GM12878 (cell line): ENCODE results near the gene AXIN1. TPM values are rescaled to one million over a fixed set of nuclear protein-coding genes. Genes with fewer than 3 reads are reported as not detected.

ENCODE experiments used
- ATAC-seq: fragments of 200-7000 bp; cut with Tn5 transposase; 3 replicates; pipeline ENCODE4 v1.9.1; 2020; ENCODE audit warnings: mild to moderate bottlenecking, moderate library complexity
- BruUV-seq: library from RNA; stranded (reverse); fragments of 400-500 nt; replicated peaks from 2 replicates; lab custom pipeline; 2021; lab: Mats Ljungman, UMichigan
- CTCF ChIA-PET: fragments of 300-600 bp; sonication (Branson Sonifier 250); formaldehyde crosslinking; extraction: SDS; loops from one replicate; lab custom pipeline; 2021; ENCODE audit warnings: inconsistent platforms; lab: Yijun Ruan, JAX
- POLR2A ChIA-PET: fragments of 350-600 bp; formaldehyde crosslinking; extraction: SDS; loops from one replicate; lab custom pipeline; 2021; ENCODE audit warnings: inconsistent platforms; lab: Charles Lee
- RAD21 ChIA-PET: fragments of 300-600 bp; sonication (Branson Sonifier 250); formaldehyde crosslinking; loops from one replicate; lab custom pipeline; 2023; ENCODE audit warnings: antibody characterized with exemption; ENCODE audit not compliant: unreplicated experiment; lab: Charles Lee
- SMC1A ChIA-PET: fragments of 300-600 bp; sonication (Branson Sonifier 250); formaldehyde crosslinking; loops from one replicate; lab custom pipeline; 2023; ENCODE audit not compliant: unreplicated experiment, uncharacterized antibody; lab: Charles Lee
- DNase-seq: peaks from one replicate; pipeline ENCODE4 v3.0.0-alpha.2; 2011; ENCODE audit warnings: low read depth, low spot score
- FAIRE-seq: peaks from 3 replicates; lab custom pipeline; 2011; peaks lifted over from hg19 to GRCh38; lab: Jason Lieb, UNC
- H2AFZ ChIP-seq: 2 replicates; pipeline ENCODE4 v1.6.0; 2011; ENCODE audit warnings: low read depth, low read length, control low read depth; ENCODE audit not compliant: control insufficient read depth
- H3K27ac ChIP-seq: 2 replicates; pipeline ENCODE4 v1.5.1; 2011; ENCODE audit warnings: control low read depth; ENCODE audit not compliant: control insufficient read depth, insufficient read depth
- H3K27me3 ChIP-seq, 2 experiments: replicated peaks in 1 of 2; 2 replicates each; pipeline versions ENCODE4 v1.6.0 to v1.6.1; 2011; ENCODE audit warnings: low read length in 1 of 2; ENCODE audit not compliant: control insufficient read depth in 2 of 2, insufficient read depth in 2 of 2
- H3K36me3 ChIP-seq, 2 experiments: 2 replicates each; pipeline ENCODE4 v1.5.1; 2011; ENCODE audit warnings: low read length in 1 of 2; ENCODE audit not compliant: control insufficient read depth in 2 of 2, insufficient read depth in 2 of 2
- H3K4me1 ChIP-seq: 2 replicates; pipeline ENCODE4 v1.6.1; 2011; ENCODE audit warnings: mild to moderate bottlenecking, low read length, moderate library complexity, mixed read lengths; ENCODE audit not compliant: control insufficient read depth, insufficient read depth
- H3K4me2 ChIP-seq: 2 replicates; pipeline ENCODE4 v1.6.0; 2011; ENCODE audit warnings: control low read depth; ENCODE audit not compliant: control insufficient read depth, insufficient read depth
- H3K4me3 ChIP-seq: fragments of 200-600 bp; sonication (generic); 2 replicates; pipeline ENCODE4 v1.5.1; 2016
- H3K79me2 ChIP-seq: 2 replicates; pipeline ENCODE4 v1.6.0; 2011; ENCODE audit warnings: low read length; ENCODE audit not compliant: control insufficient read depth, insufficient read depth
- H3K9ac ChIP-seq: 2 replicates; pipeline ENCODE4 v1.8.0; 2011; ENCODE audit warnings: low read length, control low read depth, mixed read lengths; ENCODE audit not compliant: control insufficient read depth, insufficient read depth
- H3K9me3 ChIP-seq: replicated peaks from 3 replicates; pipeline ENCODE4 v1.5.1; 2011; ENCODE audit warnings: mild to moderate bottlenecking, low read length; ENCODE audit not compliant: control insufficient read depth, insufficient read depth
- H4K20me1 ChIP-seq: 2 replicates; pipeline ENCODE4 v1.6.0; 2011; ENCODE audit not compliant: control insufficient read depth, insufficient read depth
- ASH2L ChIP-seq: fragments of 300-600, 200-600 bp; sonication (generic); IDR thresholded peaks from 2 replicates; pipeline ENCODE4 v1.6.1; 2017; ENCODE audit warnings: low read depth, mild to moderate bottlenecking, borderline replicate concordance
- CBFB ChIP-seq: IDR thresholded peaks from 2 replicates; pipeline ENCODE4 v1.6.1; 2016; ENCODE audit warnings: antibody characterized with exemption, low read depth
- CEBPB ChIP-seq, 2 experiments: fragments of 150-350 bp in 1 of 2; IDR thresholded peaks; 2 replicates each; pipeline ENCODE4 v1.6.1; 2012 to 2014; ENCODE audit warnings: low read depth in 2 of 2, low read length in 2 of 2, borderline replicate concordance in 1 of 2, inconsistent platforms in 1 of 2
- CEBPZ ChIP-seq: fragments of 150-350 bp; IDR thresholded peaks from 2 replicates; pipeline ENCODE4 v1.6.1; 2016; ENCODE audit warnings: low read depth, low read length
- ELK1 ChIP-seq: IDR thresholded peaks from 2 replicates; pipeline ENCODE4 v1.6.1; 2012; ENCODE audit warnings: low read depth, low read length, improper control_type of control experiment
- IKZF2 ChIP-seq, 2 experiments: fragments of 450-650 bp; IDR thresholded peaks; 2 replicates each; pipeline ENCODE4 v1.6.1; 2017; ENCODE audit warnings: mild to moderate bottlenecking in 2 of 2, moderate library complexity in 2 of 2
- KDM1A ChIP-seq: fragments of 200-600 bp; sonication (generic); IDR thresholded peaks from 2 replicates; pipeline ENCODE4 v1.6.1; 2016; ENCODE audit warnings: borderline replicate concordance
- MTA2 ChIP-seq: fragments of 450-650 bp; IDR thresholded peaks from 2 replicates; pipeline ENCODE4 v1.6.1; 2016; ENCODE audit warnings: low read depth, mild to moderate bottlenecking, moderate library complexity
- MYB ChIP-seq: fragments of 150-350 bp; IDR thresholded peaks from 2 replicates; pipeline ENCODE4 v1.6.1; 2014; ENCODE audit warnings: mild to moderate bottlenecking, low read depth, low read length, borderline replicate concordance
- NR2F1 ChIP-seq: fragments of 450-650 bp; conservative IDR thresholded peaks from 2 replicates; pipeline ENCODE4 v1.6.1; 2017; ENCODE audit warnings: mild to moderate bottlenecking
- POU2F2 ChIP-seq: IDR thresholded peaks from 3 replicates; pipeline ENCODE4 v1.6.1; 2011; ENCODE audit warnings: low read depth, mild to moderate bottlenecking, low read length, borderline replicate concordance
- RBBP5 ChIP-seq: fragments of 200-600 bp; sonication (generic); conservative IDR thresholded peaks from 2 replicates; pipeline ENCODE4 v1.6.1; 2016
- SIN3A ChIP-seq: IDR thresholded peaks from 2 replicates; pipeline ENCODE4 v1.6.1; 2012; ENCODE audit warnings: low read depth, low read length, improper control_type of control experiment
- SIX5 ChIP-seq: IDR thresholded peaks from 2 replicates; pipeline ENCODE4 v1.6.1; 2011; ENCODE audit warnings: mild to moderate bottlenecking, low read depth, low read length, moderate library complexity; ENCODE audit not compliant: severe bottlenecking
- SMARCA5 ChIP-seq: fragments of 450-650 bp; IDR thresholded peaks from 2 replicates; pipeline ENCODE4 v1.6.1; 2017; ENCODE audit warnings: mild to moderate bottlenecking
- SMC3 ChIP-seq: IDR thresholded peaks from 2 replicates; pipeline ENCODE4 v1.6.1; 2011; ENCODE audit warnings: low read length, improper control_type of control experiment, borderline replicate concordance
- TCF12 ChIP-seq: IDR thresholded peaks from 2 replicates; pipeline ENCODE4 v1.6.1; 2011; ENCODE audit warnings: low read depth, mild to moderate bottlenecking, low read length
- USF1 ChIP-seq: IDR thresholded peaks from 2 replicates; pipeline ENCODE4 v1.6.1; 2011; ENCODE audit warnings: borderline replicate concordance, low read depth, mild to moderate bottlenecking, moderate library complexity, mixed read lengths, low read length; ENCODE audit not compliant: insufficient read depth; ENCODE audit errors: extremely low read length
- ZNF24 ChIP-seq: fragments of 450-650 bp; IDR thresholded peaks from 2 replicates; pipeline ENCODE4 v1.6.1; 2017; ENCODE audit warnings: antibody characterized with exemption, mild to moderate bottlenecking
- WGBS: methylation state at CpG from one replicate; pipeline ENCODE4 v1.1.6; 2016; ENCODE audit warnings: low lambda C conversion rate; ENCODE audit not compliant: insufficient replicate concordance, insufficient coverage; ENCODE audit errors: missing lambda C conversion rate; 5-methylcytosine and 5-hydroxymethylcytosine counted together
- in situ Hi-C: fragments of 300-500 bp; cut with MboI; formaldehyde crosslinking; loops from 9 replicates; pipeline ENCODE4 v1.14.3; 2018; ENCODE audit warnings: mixed read lengths
- intact Hi-C: fragments of 100-400 bp; cut with micrococcal nuclease; formaldehyde crosslinking; loops from one replicate; pipeline ENCODE4 v1.14.2; 2022; ENCODE audit not compliant: unreplicated experiment
- polyA plus RNA-seq, 11 experiments: library from polyadenylated mRNA; depleted of rRNA in 4 of 11; unstranded in 6 of 11; stranded (reverse) in 5 of 11; fragments of >200 nt; fragmentation: Nextera tagmentation in 4 of 11; fragmentation: Illumina TruSeq in 1 of 11; extraction: Ambion mirVana in 4 of 11; extraction: Trizol in 1 of 11; gene quantifications; 1 replicate in 1 of 11; 2 replicates in 10 of 11; pipeline versions ENCODE4 v1.2.1 to v1.2.3, GENCODE V29; 2011 to 2016; ENCODE audit warnings: inconsistent platforms in 2 of 11, missing spikeins in 2 of 11, low read depth in 1 of 11
- total RNA-seq, 4 experiments: library from RNA; depleted of rRNA in 3 of 4; stranded (reverse); fragments of >200 nt in 3 of 4; fragmentation: Illumina TruSeq in 1 of 4; extraction: Trizol in 1 of 4; gene quantifications; 2 replicates each; pipeline versions ENCODE4 v1.2.1 to v1.2.3, GENCODE V29; 2013 to 2021

The AXIN1 gene
- total and polyA plus RNA-seq, 10 of the 15 experiments (the other 5 are each of a cell fraction or from before 2014, with no cell fraction given): 0.26 to 27.1 (median 7.7) TPM

GRCh38 chr16:340370-341091, 12.0 kb downstream of the AXIN1 start:
- H3K79me2 ChIP-seq: peaks cover 16% of the 10 kb centered on the region
- no peaks in the 10 kb centered on the region for H3K27me3 ChIP-seq
- no peak overlapping the region for H3K4me2 ChIP-seq
- RAD21 ChIA-PET: no interaction called here
- FAIRE-seq (no peak), DNase-seq (no peak), ATAC-seq (no peak)
- CTCF ChIA-PET: no interaction called here
- in situ Hi-C loops (no loop called here), intact Hi-C loops (no loop called here)
- no TSS peak for BruUV-seq
- no peaks in the 10 kb centered on the region; the same call in 2 of the 3 replicates for H3K9me3 ChIP-seq
- POLR2A ChIA-PET: no interaction called here
- H3K27ac ChIP-seq: no peak overlapping the region
- TF ChIP-seq TCF12: no peak
- TF ChIP-seq ZNF24: no peak
- no peak for TF ChIP-seq POU2F2
- no peak for TF ChIP-seq CBFB
- TF ChIP-seq SIX5: no peak
- no peak for TF ChIP-seq MTA2
- TF ChIP-seq CEBPZ: no peak
- no peak for TF ChIP-seq KDM1A
- TF ChIP-seq IKZF2 (IDR thresholded peaks at IDR 0.05): no peak
- no peak for TF ChIP-seq SIN3A
- TF ChIP-seq MYB: no peak
- TF ChIP-seq USF1: no peak
- no peak for TF ChIP-seq ASH2L
- no peak for TF ChIP-seq NR2F1
- no peak for TF ChIP-seq SMARCA5
- no peak for TF ChIP-seq SMC3
- no peak for TF ChIP-seq RBBP5
- TF ChIP-seq ELK1: no peak
- TF ChIP-seq CEBPB (IDR thresholded peaks at IDR 0.05; ENCODE audit: borderline replicate concordance in 1 of 2, low read depth in 2 of 2, low read length in 2 of 2): no peak
- 0 out of 2 replicates have a peak, but pooled peaks cover 3% of the 10 kb centered on the region for H4K20me1 ChIP-seq
- no peaks in the 10 kb centered on the region for H3K4me1 ChIP-seq
- no peak overlapping the region for H3K9ac ChIP-seq
- H2AFZ ChIP-seq: no peak overlapping the region
- H3K4me3 ChIP-seq: no peak overlapping the region
- H3K36me3 ChIP-seq: peaks cover 0 to 2% of the 10 kb centered on the region in 2 experiments; a peak in 2 of 4 replicates
- SMC1A ChIA-PET: interaction anchor here (0.6 kb wide), 1 partner anchor 81 kb away, joined by 3 read pairs; no protein-coding TSS in a partner anchor
- WGBS: 97% methylated on average over 20 of the region's 23 CpGs
